Fibroblast of lung (primary cell): ENCODE measurements around the gene DYNLL2. TPM values are rescaled to one million over a fixed set of nuclear protein-coding genes. Genes with fewer than 3 reads are reported as not detected.
"Not testable (repeated sequence)": the region's sequence is repeated elsewhere in the genome, so short reads cannot be mapped to it uniquely, and the experiment has no call there.

ENCODE experiments used
- DNase-seq, 2 donors: peaks; one replicate each; pipeline versions ENCODE4 v3.0.0 to v3.0.0-alpha.2; 2010; ENCODE audit warnings: low read depth in 2 of 2
- H2AFZ ChIP-seq: 2 replicates; pipeline ENCODE4 v1.5.1; 2012; ENCODE audit warnings: low read length, control low read depth, inconsistent platforms
- H3K27ac ChIP-seq: 2 replicates; pipeline ENCODE4 v1.5.1; 2011; ENCODE audit warnings: low read length, control low read depth; ENCODE audit not compliant: insufficient read depth
- H3K27me3 ChIP-seq: 2 replicates; pipeline ENCODE4 v1.5.1; 2011; ENCODE audit warnings: mild to moderate bottlenecking, low read length; ENCODE audit not compliant: control insufficient read depth, insufficient read depth
- H3K36me3 ChIP-seq: 2 replicates; pipeline ENCODE4 v1.5.1; 2011; ENCODE audit warnings: low read length; ENCODE audit not compliant: control insufficient read depth, insufficient read depth
- H3K4me1 ChIP-seq: 2 replicates; pipeline ENCODE4 v1.5.1; 2011; ENCODE audit warnings: low read length; ENCODE audit not compliant: control insufficient read depth, insufficient read depth; ENCODE audit errors: extremely low read depth
- H3K4me2 ChIP-seq: 2 replicates; pipeline ENCODE4 v1.5.1; 2011; ENCODE audit warnings: low read length, control low read depth; ENCODE audit not compliant: insufficient read depth; ENCODE audit errors: extremely low read depth
- H3K4me3 ChIP-seq, 4 experiments: fragments of 200-600 bp in 1 of 4; sonication (generic) in 1 of 4; replicated peaks in 1 of 4; 2 replicates each; pipeline ENCODE4 v1.5.1; 2011 to 2016; ENCODE audit warnings: low read length in 4 of 4, low read depth in 3 of 4, mild to moderate bottlenecking in 3 of 4, control low read depth in 2 of 4, inconsistent platforms in 1 of 4, mixed read lengths in 1 of 4; ENCODE audit not compliant: insufficient read depth in 1 of 4; ENCODE audit errors: control extremely low read depth in 1 of 4
- H3K79me2 ChIP-seq: 2 replicates; pipeline ENCODE4 v1.5.1; 2012; ENCODE audit warnings: mild to moderate bottlenecking, low read length, inconsistent platforms; ENCODE audit not compliant: control insufficient read depth, insufficient read depth
- H3K9ac ChIP-seq: 2 replicates; pipeline ENCODE4 v1.5.1; 2011; ENCODE audit warnings: mild to moderate bottlenecking, low read length, control low read depth; ENCODE audit not compliant: insufficient read depth
- H3K9me3 ChIP-seq: 2 replicates; pipeline ENCODE4 v1.5.1; 2012; ENCODE audit warnings: low read depth, low read length; ENCODE audit not compliant: control insufficient read depth, insufficient read depth
- H4K20me1 ChIP-seq: 2 replicates; pipeline ENCODE4 v1.5.1; 2011; ENCODE audit warnings: low read length; ENCODE audit not compliant: control insufficient read depth, insufficient read depth; ENCODE audit errors: extremely low read depth
- EZH2 ChIP-seq: IDR thresholded peaks from 2 replicates; pipeline ENCODE4 v1.5.1; 2012; ENCODE audit warnings: low read length, control low read depth, mild to moderate bottlenecking; ENCODE audit errors: missing control alignments
- polyA plus RNA-seq, 2 donors: library from polyadenylated mRNA; depleted of rRNA in 1 of 2; stranded (reverse) in 1 of 2; unstranded in 1 of 2; fragments of >200 nt; gene quantifications; 2 replicates each; pipeline ENCODE4 v1.2.1, GENCODE V29; 2011 to 2012; ENCODE audit warnings: missing spikeins in 1 of 2
- total RNA-seq: library from RNA; depleted of rRNA; stranded (reverse); fragments of >200 nt; gene quantifications from 2 replicates; pipeline ENCODE4 v1.2.1, GENCODE V29; 2014
- TF ChIP-seq, protein P1 (sequence below), 2 donors: IDR thresholded peaks in 1 of 2; conservative IDR thresholded peaks in 1 of 2; 1 replicate in 1 of 2; 2 replicates in 1 of 2; pipeline ENCODE4 v1.5.1; 2011 to 2012; ENCODE audit warnings: low read length in 2 of 2, control low read depth in 1 of 2, inconsistent platforms in 1 of 2, low read depth in 1 of 2, mild to moderate bottlenecking in 1 of 2

DYNLL2 gene
- total and polyA plus RNA-seq, 2 donors (not counting 1 experiment from before 2014, with no cell fraction given) = 17.1 to 32.9 TPM

DNA sequence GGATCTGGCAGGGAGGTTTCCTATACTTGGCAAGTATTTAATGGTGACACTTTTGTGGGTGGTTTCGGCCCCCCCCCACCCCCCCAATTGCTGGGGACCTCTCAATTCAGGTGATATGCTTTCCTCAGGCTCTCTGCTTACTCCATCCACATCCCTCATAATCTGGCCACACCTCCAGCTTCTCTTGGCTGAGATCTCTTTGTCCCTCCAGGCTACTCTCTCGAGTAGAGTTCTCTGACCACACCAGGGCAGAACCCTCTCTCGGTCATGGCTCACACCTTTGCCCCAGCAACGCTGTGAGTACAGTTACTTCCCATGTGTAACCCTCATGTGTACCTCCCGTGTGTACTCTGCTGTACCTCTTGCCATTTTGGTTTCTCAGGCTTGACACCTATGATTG is 42.1 kb upstream of the DYNLL2 start:
- H3K4me1 ChIP-seq = no peaks in the 10 kb centered on the region
- no peak overlapping the region for H3K4me2 ChIP-seq
- DNase-seq = no peak
- TF ChIP-seq, protein P1, sequence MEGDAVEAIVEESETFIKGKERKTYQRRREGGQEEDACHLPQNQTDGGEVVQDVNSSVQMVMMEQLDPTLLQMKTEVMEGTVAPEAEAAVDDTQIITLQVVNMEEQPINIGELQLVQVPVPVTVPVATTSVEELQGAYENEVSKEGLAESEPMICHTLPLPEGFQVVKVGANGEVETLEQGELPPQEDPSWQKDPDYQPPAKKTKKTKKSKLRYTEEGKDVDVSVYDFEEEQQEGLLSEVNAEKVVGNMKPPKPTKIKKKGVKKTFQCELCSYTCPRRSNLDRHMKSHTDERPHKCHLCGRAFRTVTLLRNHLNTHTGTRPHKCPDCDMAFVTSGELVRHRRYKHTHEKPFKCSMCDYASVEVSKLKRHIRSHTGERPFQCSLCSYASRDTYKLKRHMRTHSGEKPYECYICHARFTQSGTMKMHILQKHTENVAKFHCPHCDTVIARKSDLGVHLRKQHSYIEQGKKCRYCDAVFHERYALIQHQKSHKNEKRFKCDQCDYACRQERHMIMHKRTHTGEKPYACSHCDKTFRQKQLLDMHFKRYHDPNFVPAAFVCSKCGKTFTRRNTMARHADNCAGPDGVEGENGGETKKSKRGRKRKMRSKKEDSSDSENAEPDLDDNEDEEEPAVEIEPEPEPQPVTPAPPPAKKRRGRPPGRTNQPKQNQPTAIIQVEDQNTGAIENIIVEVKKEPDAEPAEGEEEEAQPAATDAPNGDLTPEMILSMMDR (conservative IDR thresholded peaks at IDR 0.05 in 1 of 2, IDR thresholded peaks at IDR 0.05 in 1 of 2; ENCODE audit: low read depth in 1 of 2, low read length in 2 of 2) = no peak
- TF ChIP-seq EZH2 = no peak
- no peak overlapping the region for H3K27ac ChIP-seq
- H3K36me3 ChIP-seq = no peaks in the 10 kb centered on the region
- H3K9ac ChIP-seq = no peak overlapping the region
- H3K9me3 ChIP-seq = no peaks in the 10 kb centered on the region
- no peaks in the 10 kb centered on the region for H3K79me2 ChIP-seq
- H3K4me3 ChIP-seq = no peak overlapping the region
- no peak overlapping the region for H2AFZ ChIP-seq
- no peaks in the 10 kb centered on the region for H4K20me1 ChIP-seq
- peaks cover 6% of the 10 kb centered on the region for H3K27me3 ChIP-seq

DNA sequence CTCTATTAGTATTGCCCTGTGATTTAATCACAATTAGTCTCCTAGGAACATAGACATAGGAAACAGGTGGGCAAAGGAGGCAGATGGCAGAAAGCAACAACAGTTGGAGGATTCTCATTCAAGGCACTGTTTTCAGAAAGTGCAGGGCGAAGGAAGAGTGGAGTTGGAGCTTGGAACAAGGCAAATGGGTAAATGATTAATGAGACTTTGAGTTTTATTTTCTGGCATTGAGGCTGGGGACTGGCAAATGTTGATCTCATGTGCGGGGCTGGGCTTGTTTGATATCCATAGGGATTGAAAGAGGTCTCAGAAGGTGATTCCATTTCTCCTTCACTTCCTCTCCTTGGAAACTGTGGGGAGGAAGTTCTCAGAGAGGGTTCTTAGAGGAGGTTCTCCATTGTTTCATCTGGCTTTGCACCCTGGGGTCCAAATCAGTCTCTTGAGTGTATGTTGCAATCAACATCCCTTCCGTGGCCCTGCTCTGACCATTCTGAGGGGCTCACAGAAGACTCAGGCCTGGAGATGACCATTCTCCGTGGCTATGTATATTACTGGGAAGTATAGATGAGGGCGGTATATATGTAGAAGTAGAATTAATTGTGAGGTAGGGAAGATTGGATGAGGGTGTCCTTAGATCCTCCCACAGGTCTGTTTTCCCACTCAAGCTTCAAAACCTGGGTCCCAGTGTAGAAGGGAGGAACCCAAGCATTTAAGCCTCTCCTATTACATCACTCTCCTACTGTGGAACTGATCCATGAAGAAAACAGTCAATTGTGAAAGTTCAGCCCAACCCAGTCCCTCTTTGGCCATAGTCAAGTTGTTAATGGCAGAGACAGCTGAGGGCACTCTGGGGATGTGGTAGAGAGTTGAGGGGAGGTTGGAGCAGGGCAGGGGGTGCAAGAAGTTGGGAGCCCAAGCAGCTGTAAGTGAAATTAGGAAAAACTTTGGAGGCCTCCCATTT is 39.7 kb upstream of the DYNLL2 start:
- H4K20me1 ChIP-seq = no peaks in the 10 kb centered on the region
- peaks cover 6% of the 10 kb centered on the region for H3K27me3 ChIP-seq
- no peaks in the 10 kb centered on the region for H3K79me2 ChIP-seq
- no peaks in the 10 kb centered on the region for H3K9me3 ChIP-seq
- TF ChIP-seq, protein P1 (conservative IDR thresholded peaks at IDR 0.05 in 1 of 2, IDR thresholded peaks at IDR 0.05 in 1 of 2; ENCODE audit: low read depth in 1 of 2, low read length in 2 of 2) = no peak
- no peak for TF ChIP-seq EZH2
- DNase-seq = no peak
- H3K4me3 ChIP-seq = no peak overlapping the region
- H2AFZ ChIP-seq = no peak overlapping the region
- no peaks in the 10 kb centered on the region for H3K36me3 ChIP-seq
- no peak overlapping the region for H3K4me2 ChIP-seq
- no peaks in the 10 kb centered on the region for H3K4me1 ChIP-seq
- no peak overlapping the region for H3K27ac ChIP-seq
- H3K9ac ChIP-seq = no peak overlapping the region

DNA sequence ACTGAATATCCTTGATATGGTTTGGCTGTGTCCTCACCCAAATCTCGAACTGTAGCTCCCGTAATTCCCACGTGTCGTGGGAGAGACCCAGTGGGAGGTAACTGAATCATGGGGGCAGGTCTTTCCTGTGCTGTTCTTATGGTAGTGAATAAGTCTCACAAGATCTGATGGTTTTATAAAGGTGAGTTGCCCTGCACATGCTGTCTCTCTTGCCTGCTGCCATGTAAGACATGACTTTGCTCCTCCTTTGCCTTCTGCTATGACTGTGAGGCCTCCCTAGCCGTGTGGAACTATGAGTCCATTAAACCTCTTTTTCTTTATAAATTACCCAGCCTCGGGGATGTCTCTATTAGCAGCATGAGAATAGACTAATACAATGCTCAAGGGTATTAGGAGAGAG is 39.0 kb upstream of the DYNLL2 start:
- H3K4me1 ChIP-seq, DNase-seq, H3K27ac ChIP-seq, H3K4me3 ChIP-seq, H4K20me1 ChIP-seq, H3K79me2 ChIP-seq, H2AFZ ChIP-seq, H3K4me2 ChIP-seq, H3K9me3 ChIP-seq, H3K9ac ChIP-seq, H3K36me3 ChIP-seq, H3K27me3 ChIP-seq: not testable (repeated sequence)
